GM21367 (cell line): Measurements from ENCODE around the gene DPY19L1.
"Not testable (repeated sequence)": the region's sequence is repeated elsewhere in the genome, so short reads cannot be mapped to it uniquely, and the experiment has no call there.

Source experiments
- ATAC-seq: cut with Tn5 transposase; IDR thresholded peaks from one replicate; pipeline ENCODE4 v1.9.1; 2021; ENCODE audit not compliant: unreplicated experiment

The DPY19L1 gene

GRCh38 chr7:35035511-35035961 is 1.7 kb downstream of the DPY19L1 start:
- ATAC-seq: no peak

GRCh38 chr7:35032166-35032565 is 5.1 kb downstream of the DPY19L1 start:
- ATAC-seq: no peak

GRCh38 chr7:35030848-35031247 is 6.4 kb downstream of the DPY19L1 start:
- no peak for ATAC-seq

- ATAC-seq: no peak
These were observed 8.0 kb downstream of the DPY19L1 start for GRCh38 chr7:35029311-35029710.

GRCh38 chr7:35026150-35026549 is 11.1 kb downstream of the DPY19L1 start:
- ATAC-seq: no peak

- ATAC-seq: no peak
These were observed 11.9 kb downstream of the DPY19L1 start for GRCh38 chr7:35025369-35025870.

GRCh38 chr7:35024298-35024697 is 13.0 kb downstream of the DPY19L1 start:
- no peak for ATAC-seq

GRCh38 chr7:35022725-35023124 is 14.6 kb downstream of the DPY19L1 start:
- no peak for ATAC-seq

- ATAC-seq: no peak
These were observed 15.8 kb downstream of the DPY19L1 start for GRCh38 chr7:35021445-35021844.

- ATAC-seq: no peak
These were observed 17.5 kb downstream of the DPY19L1 start for GRCh38 chr7:35019801-35020200.

- ATAC-seq: no peak
These were observed 18.0 kb downstream of the DPY19L1 start for GRCh38 chr7:35019179-35019729.

GRCh38 chr7:35015346-35015859 is 21.9 kb downstream of the DPY19L1 start:
- ATAC-seq: no peak

- ATAC-seq: no peak
These were observed 25.1 kb downstream of the DPY19L1 start for GRCh38 chr7:35012160-35012559.

- no peak for ATAC-seq
These were observed 26.2 kb downstream of the DPY19L1 start for GRCh38 chr7:35011085-35011484.

- no peak for ATAC-seq
These were observed 29.5 kb downstream of the DPY19L1 start for GRCh38 chr7:35007768-35008167.

- ATAC-seq: no peak
These were observed 32.7 kb downstream of the DPY19L1 start for GRCh38 chr7:35004531-35005095.

GRCh38 chr7:35003679-35004303 is 33.5 kb downstream of the DPY19L1 start:
- ATAC-seq: no peak

GRCh38 chr7:35003177-35003650 is 34.1 kb downstream of the DPY19L1 start:
- not testable (repeated sequence) for ATAC-seq

GRCh38 chr7:34998335-34998734 is 39.0 kb downstream of the DPY19L1 start:
- ATAC-seq: not testable (repeated sequence)

GRCh38 chr7:34996423-34997090 is 40.7 kb downstream of the DPY19L1 start:
- ATAC-seq: not testable (repeated sequence)

- no peak for ATAC-seq
These were observed 41.5 kb downstream of the DPY19L1 start for GRCh38 chr7:34995757-34996156.
